Measurements from ENCODE around the gene GALNT9.
A peak's percentile ranks its signal among the peaks of the same experiment; 100 is the strongest.

The GALNT9 gene

DNA sequence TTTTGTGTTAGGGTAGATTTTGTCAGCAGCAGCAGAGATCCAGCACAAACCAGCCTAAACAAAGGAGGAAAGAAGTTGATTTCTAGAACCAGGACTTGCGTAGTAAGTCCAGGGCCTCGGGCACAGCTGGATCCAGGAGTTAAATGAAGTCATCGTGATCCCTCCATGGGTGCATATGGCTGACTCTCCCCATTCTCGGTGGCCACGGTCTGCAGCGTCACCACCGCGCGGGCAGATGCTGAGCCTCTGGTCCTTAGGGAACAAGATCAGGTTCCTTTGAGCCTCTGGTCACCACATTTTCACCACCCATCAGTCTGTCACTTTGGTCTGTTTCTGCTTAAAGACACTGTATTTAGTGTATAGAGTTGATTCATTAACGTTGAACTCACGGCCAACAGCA lies 14.8 kb upstream of the GALNT9 start:
- Histone ChIP-seq H3K4me1 (ENCODE audit: control insufficient read depth, insufficient read depth, low read depth, low read length) (no peaks in the 10 kb centered on the region), H2BK12ac (ENCODE audit: low read length in 2 of 2) (no peak overlapping the region), H2BK5ac (ENCODE audit: low read depth, low read length, poor library complexity, severe bottlenecking) (no peak overlapping the region), H3K14ac (ENCODE audit: low read length in 2 of 2) (no peak overlapping the region), H4K8ac (ENCODE audit: low read length) (no peak overlapping the region), H3K18ac (ENCODE audit: low read depth in 1 of 2, low read length in 2 of 2) (no peak overlapping the region), H3K4me3 (ENCODE audit: insufficient read depth in 1 of 2, low read depth in 1 of 2, low read length in 2 of 2) (no peak overlapping the region), H2AK5ac (ENCODE audit: low read length, severe bottlenecking) (no peak overlapping the region), H3K27ac (ENCODE audit: low read length, poor library complexity, severe bottlenecking) (no peak overlapping the region), H2BK120ac (ENCODE audit: low read depth, low read length) (no peak overlapping the region), H3K4ac (ENCODE audit: low read depth in 1 of 2, low read length in 2 of 2) (no peak overlapping the region), H3K9me3 (ENCODE audit: control insufficient read depth, low read length) (no peaks in the 10 kb centered on the region), H2BK15ac (ENCODE audit: low read depth, poor library complexity, severe bottlenecking) (no peak overlapping the region), H2AFZ (ENCODE audit: low read depth, low read length) (no peak overlapping the region), H3K4me2 (ENCODE audit: low read length, poor library complexity, severe bottlenecking) (no peak overlapping the region), H3K23ac (ENCODE audit: low read length in 2 of 2) (no peak overlapping the region), H4K91ac (ENCODE audit: low read length) (no peak overlapping the region), H3K79me1 (replicated peaks; ENCODE audit: low read length, poor library complexity, severe bottlenecking) (no peaks in the 10 kb centered on the region), H3K27me3 (ENCODE audit: control insufficient read depth in 1 of 2, insufficient read depth in 1 of 2, low read length in 2 of 2) (peaks cover 0 to 82% of the 10 kb centered on the region in 2 experiments), H3K9ac (ENCODE audit: low read length) (no peak overlapping the region), H3K36me3 (ENCODE audit: control insufficient read depth in 1 of 2, insufficient read depth in 2 of 2, low read depth in 1 of 2, low read length in 2 of 2) (no peaks in the 10 kb centered on the region)
- DNase-seq = no peak
- WGBS = 85% methylated on average over 11 of the region's 11 CpGs

DNA sequence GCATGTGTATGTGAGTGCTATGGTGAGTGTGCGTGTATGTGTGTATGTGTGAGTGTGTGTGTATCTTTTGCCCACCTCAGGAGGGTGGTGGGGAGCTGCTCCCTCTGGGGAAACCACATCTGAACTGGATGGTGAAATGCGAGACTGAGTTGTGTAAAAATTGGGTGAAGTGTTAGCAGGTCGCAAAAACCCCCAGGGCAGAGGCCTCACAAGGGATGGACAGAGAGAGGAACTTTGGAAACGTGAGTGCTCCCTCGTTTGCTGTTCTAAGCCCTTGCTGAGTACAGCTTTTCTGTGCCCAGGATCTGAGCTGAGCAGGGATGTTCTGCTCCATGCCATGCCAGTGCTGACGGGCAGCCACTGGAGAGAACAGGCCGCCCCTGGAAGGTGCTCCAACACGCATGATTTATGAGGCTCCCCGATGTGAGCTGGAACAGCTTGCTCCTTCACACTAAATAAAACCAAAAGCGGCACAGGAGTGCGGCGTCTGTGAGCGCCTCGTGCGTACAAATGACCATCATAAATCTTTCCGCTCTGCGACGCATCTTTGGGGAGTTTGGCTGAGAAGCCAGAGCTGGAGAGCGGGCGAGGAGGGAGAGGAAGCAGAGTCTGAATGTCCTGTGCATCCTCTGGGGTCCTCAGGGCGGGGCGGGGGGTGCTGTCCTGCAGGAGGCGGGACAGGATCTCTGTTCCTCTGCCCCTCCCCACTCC lies 14.1 kb upstream of the GALNT9 start:
- H4K8ac ChIP-seq (ENCODE audit: low read length) = no peak overlapping the region
- no peak overlapping the region for H3K18ac ChIP-seq (ENCODE audit: low read depth in 1 of 2, low read length in 2 of 2)
- H2AFZ ChIP-seq (ENCODE audit: low read depth, low read length) = no peak overlapping the region
- no peaks in the 10 kb centered on the region for H3K36me3 ChIP-seq (ENCODE audit: control insufficient read depth in 1 of 2, insufficient read depth in 2 of 2, low read depth in 1 of 2, low read length in 2 of 2)
- H3K9ac ChIP-seq (ENCODE audit: low read length) = no peak overlapping the region
- no peak overlapping the region for H3K4me3 ChIP-seq (ENCODE audit: insufficient read depth in 1 of 2, low read depth in 1 of 2, low read length in 2 of 2)
- no peaks in the 10 kb centered on the region for H3K9me3 ChIP-seq (ENCODE audit: control insufficient read depth, low read length)
- H3K4me1 ChIP-seq (ENCODE audit: control insufficient read depth, insufficient read depth, low read depth, low read length) = no peaks in the 10 kb centered on the region
- H3K79me1 ChIP-seq (replicated peaks; ENCODE audit: low read length, poor library complexity, severe bottlenecking) = no peaks in the 10 kb centered on the region
- peak overlapping the region; percentile 2 for H4K91ac ChIP-seq (ENCODE audit: low read length)
- no peak overlapping the region for H2BK15ac ChIP-seq (ENCODE audit: low read depth, poor library complexity, severe bottlenecking)
- no peak overlapping the region for H3K4ac ChIP-seq (ENCODE audit: low read depth in 1 of 2, low read length in 2 of 2)
- peaks cover 0 to 78% of the 10 kb centered on the region in 2 experiments for H3K27me3 ChIP-seq (ENCODE audit: control insufficient read depth in 1 of 2, insufficient read depth in 1 of 2, low read length in 2 of 2)
- no peak overlapping the region for H3K14ac ChIP-seq (ENCODE audit: low read length in 2 of 2)
- no peak overlapping the region for H3K23ac ChIP-seq (ENCODE audit: low read length in 2 of 2)
- no peak overlapping the region for H2AK5ac ChIP-seq (ENCODE audit: low read length, severe bottlenecking)
- no peak overlapping the region for H2BK120ac ChIP-seq (ENCODE audit: low read depth, low read length)
- no peak overlapping the region for H3K4me2 ChIP-seq (ENCODE audit: low read length, poor library complexity, severe bottlenecking)
- no peak overlapping the region for H3K27ac ChIP-seq (ENCODE audit: low read length, poor library complexity, severe bottlenecking)
- no peak for DNase-seq
- H2BK12ac ChIP-seq (ENCODE audit: low read length in 2 of 2) = no peak overlapping the region
- H2BK5ac ChIP-seq (ENCODE audit: low read depth, low read length, poor library complexity, severe bottlenecking) = no peak overlapping the region
- 42% methylated on average over 22 of the region's 23 CpGs for WGBS

GRCh38 chr12:132342251-132343227 lies 13.2 kb upstream of the GALNT9 start:
- H3K27me3 ChIP-seq (ENCODE audit: control insufficient read depth in 1 of 2, insufficient read depth in 1 of 2, low read length in 2 of 2) = peaks cover 0 to 79% of the 10 kb centered on the region in 2 experiments
- no peak overlapping the region for H3K18ac ChIP-seq (ENCODE audit: low read depth in 1 of 2, low read length in 2 of 2)
- H3K4ac ChIP-seq (ENCODE audit: low read depth in 1 of 2, low read length in 2 of 2) = no peak overlapping the region
- 69% methylated on average over 24 of the region's 24 CpGs for WGBS
- no peak for DNase-seq
- H3K4me1 ChIP-seq (ENCODE audit: control insufficient read depth, insufficient read depth, low read depth, low read length) = peaks cover 2% of the 10 kb centered on the region
- no peak overlapping the region for H2AK5ac ChIP-seq (ENCODE audit: low read length, severe bottlenecking)
- no peak overlapping the region for H3K27ac ChIP-seq (ENCODE audit: low read length, poor library complexity, severe bottlenecking)
- no peak overlapping the region for H2BK15ac ChIP-seq (ENCODE audit: low read depth, poor library complexity, severe bottlenecking)
- no peak overlapping the region for H2AFZ ChIP-seq (ENCODE audit: low read depth, low read length)
- H4K8ac ChIP-seq (ENCODE audit: low read length) = no peak overlapping the region
- H2BK12ac ChIP-seq (ENCODE audit: low read length in 2 of 2) = no peak overlapping the region
- no peak overlapping the region for H2BK120ac ChIP-seq (ENCODE audit: low read depth, low read length)
- H3K79me1 ChIP-seq (replicated peaks; ENCODE audit: low read length, poor library complexity, severe bottlenecking) = no peaks in the 10 kb centered on the region
- no peak overlapping the region for H3K23ac ChIP-seq (ENCODE audit: low read length in 2 of 2)
- H4K91ac ChIP-seq (ENCODE audit: low read length) = peak overlapping the region; percentile 2
- no peak overlapping the region for H3K9ac ChIP-seq (ENCODE audit: low read length)
- no peak overlapping the region for H3K14ac ChIP-seq (ENCODE audit: low read length in 2 of 2)
- no peak overlapping the region for H3K4me2 ChIP-seq (ENCODE audit: low read length, poor library complexity, severe bottlenecking)
- H3K4me3 ChIP-seq (ENCODE audit: insufficient read depth in 1 of 2, low read depth in 1 of 2, low read length in 2 of 2) = no peak overlapping the region
- no peaks in the 10 kb centered on the region for H3K9me3 ChIP-seq (ENCODE audit: control insufficient read depth, low read length)
- no peaks in the 10 kb centered on the region for H3K36me3 ChIP-seq (ENCODE audit: control insufficient read depth in 1 of 2, insufficient read depth in 2 of 2, low read depth in 1 of 2, low read length in 2 of 2)
- no peak overlapping the region for H2BK5ac ChIP-seq (ENCODE audit: low read depth, low read length, poor library complexity, severe bottlenecking)
